Right lobe of liver (tissue), 4 donors: Measurements from ENCODE around the gene CAST.

Experiments
- POLR2A ChIP-seq: fragments of 450-650 bp; IDR thresholded peaks from one replicate; pipeline ENCODE4 v1.6.1; 2017; ENCODE audit warnings: antibody characterized with exemption, mild to moderate bottlenecking
- TF ChIP-seq, protein P1 (sequence below), 4 donors: fragments of 200-600 bp in 3 of 4; fragments of 450-650 bp in 1 of 4; IDR thresholded peaks; one replicate each; pipeline versions ENCODE4 v1.5.1 to v1.8.0; 2016 to 2022; ENCODE audit warnings: antibody characterized with exemption in 4 of 4, mild to moderate bottlenecking in 2 of 4
- donor health status: DM: no; HTN: no; CAD: no.
- donor health status: DM: no; HTN: no; CAD: no.
- donor health status: DM: no; HTN: yes; CAD: no.

DNA sequence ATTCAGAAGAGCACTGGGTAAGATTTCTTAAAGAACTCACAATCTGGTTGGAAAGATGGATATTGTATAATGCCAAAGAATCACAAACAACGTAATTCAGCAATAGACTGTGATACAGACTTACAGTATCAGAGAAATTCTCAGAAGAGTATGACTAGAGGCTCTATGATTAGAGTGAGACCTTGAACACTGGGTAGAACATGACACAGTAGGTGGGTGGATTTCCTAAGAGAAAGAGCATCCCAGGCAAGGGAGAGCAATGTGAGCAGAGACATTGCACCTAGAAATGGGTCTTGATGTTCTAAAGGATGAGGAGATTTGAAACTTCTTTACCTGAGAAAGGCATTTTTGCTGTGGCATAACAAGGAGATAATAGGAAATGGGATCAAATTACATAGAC lies 27.3 kb upstream of the CAST start:
- no peak for TF ChIP-seq POLR2A
- TF ChIP-seq, protein P1, sequence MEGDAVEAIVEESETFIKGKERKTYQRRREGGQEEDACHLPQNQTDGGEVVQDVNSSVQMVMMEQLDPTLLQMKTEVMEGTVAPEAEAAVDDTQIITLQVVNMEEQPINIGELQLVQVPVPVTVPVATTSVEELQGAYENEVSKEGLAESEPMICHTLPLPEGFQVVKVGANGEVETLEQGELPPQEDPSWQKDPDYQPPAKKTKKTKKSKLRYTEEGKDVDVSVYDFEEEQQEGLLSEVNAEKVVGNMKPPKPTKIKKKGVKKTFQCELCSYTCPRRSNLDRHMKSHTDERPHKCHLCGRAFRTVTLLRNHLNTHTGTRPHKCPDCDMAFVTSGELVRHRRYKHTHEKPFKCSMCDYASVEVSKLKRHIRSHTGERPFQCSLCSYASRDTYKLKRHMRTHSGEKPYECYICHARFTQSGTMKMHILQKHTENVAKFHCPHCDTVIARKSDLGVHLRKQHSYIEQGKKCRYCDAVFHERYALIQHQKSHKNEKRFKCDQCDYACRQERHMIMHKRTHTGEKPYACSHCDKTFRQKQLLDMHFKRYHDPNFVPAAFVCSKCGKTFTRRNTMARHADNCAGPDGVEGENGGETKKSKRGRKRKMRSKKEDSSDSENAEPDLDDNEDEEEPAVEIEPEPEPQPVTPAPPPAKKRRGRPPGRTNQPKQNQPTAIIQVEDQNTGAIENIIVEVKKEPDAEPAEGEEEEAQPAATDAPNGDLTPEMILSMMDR (IDR thresholded peaks at IDR 0.05), result no peak
